ENCODE measurements around the gene CENPK. TPM values are rescaled to one million over a fixed set of nuclear protein-coding genes. Genes with fewer than 3 reads are reported as not detected.

Gene CENPK
- total and polyA plus RNA-seq, 8 donors: 0.58 to 43.2 (median 4.6) TPM; not detected in 1

GRCh38 chr5:65563777-65564176 lies 809 bp upstream of the CENPK start:
- Histone ChIP-seq H3K27me3 (no peaks in the 10 kb centered on the region), H3K27ac (peak overlapping the region in 4 of 5 donors; percentile 80 to 92 (median 90)), H3K4me1 (peaks cover 13 to 45% (median 36%) of the 10 kb centered on the region in 4 donors), H3K4me3 (peak overlapping the region; percentile 67 to 99 (median 83)), H3K36me3 (peaks cover 0 to 19% (median 16%) of the 10 kb centered on the region in 4 donors), H3K9me3 (no peaks in the 10 kb centered on the region)
- intact Hi-C loops (cut with DNase I; ENCODE audit: low total_unique reads): no loop called here
- TF ChIP-seq POLR2A (IDR thresholded peaks at IDR 0.05) (no peak), CTCF (IDR thresholded peaks at IDR 0.05) (no peak), EP300 (IDR thresholded peaks at IDR 0.05) (no peak), POLR2AphosphoS5 (IDR thresholded peaks at IDR 0.05) (no peak)
- DNase-seq: peak in 1 of 2 donors; percentile 12
- 2 to 8% (median 4%) methylated on average over 11 of the region's 11 CpGs for WGBS, 5 donors

DNA sequence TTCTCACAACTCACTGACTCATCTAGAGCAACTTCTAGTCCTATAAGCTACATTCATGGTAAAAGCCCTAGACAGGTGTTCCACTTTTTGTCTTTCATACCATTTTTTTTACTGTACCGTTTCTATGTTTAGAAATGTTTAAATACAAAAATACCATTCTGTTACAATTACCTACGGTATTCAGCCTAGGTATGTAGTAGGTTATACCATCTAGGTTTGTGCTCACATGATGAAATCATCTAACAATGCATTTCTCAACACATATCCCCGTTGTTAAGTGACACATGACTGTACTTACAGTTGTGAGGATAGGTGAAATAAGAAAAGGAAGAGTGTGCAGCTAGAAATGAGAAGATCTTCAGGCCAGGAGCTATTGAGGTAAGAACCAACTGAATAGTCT lies 6.2 kb downstream of the CENPK start:
- Histone ChIP-seq H3K27me3 (no peaks in the 10 kb centered on the region), H3K36me3 (no peaks in the 10 kb centered on the region), H3K4me1 (peaks cover 0 to under 1% (median under 1%) of the 10 kb centered on the region in 4 donors), H3K4me3 (no peak overlapping the region), H3K27ac (no peak overlapping the region), H3K9me3 (no peaks in the 10 kb centered on the region)
- 89 to 95% (median 92%) methylated on average over 3 of the region's 3 CpGs for WGBS, 5 donors
- intact Hi-C loops (cut with DNase I; ENCODE audit: low total_unique reads): no loop called here
- DNase-seq: no peak
- TF ChIP-seq POLR2A (IDR thresholded peaks at IDR 0.05): no peak
- TF ChIP-seq CTCF (IDR thresholded peaks at IDR 0.05): no peak
- TF ChIP-seq EP300 (IDR thresholded peaks at IDR 0.05): no peak
- no peak for TF ChIP-seq POLR2AphosphoS5 (IDR thresholded peaks at IDR 0.05)

DNA sequence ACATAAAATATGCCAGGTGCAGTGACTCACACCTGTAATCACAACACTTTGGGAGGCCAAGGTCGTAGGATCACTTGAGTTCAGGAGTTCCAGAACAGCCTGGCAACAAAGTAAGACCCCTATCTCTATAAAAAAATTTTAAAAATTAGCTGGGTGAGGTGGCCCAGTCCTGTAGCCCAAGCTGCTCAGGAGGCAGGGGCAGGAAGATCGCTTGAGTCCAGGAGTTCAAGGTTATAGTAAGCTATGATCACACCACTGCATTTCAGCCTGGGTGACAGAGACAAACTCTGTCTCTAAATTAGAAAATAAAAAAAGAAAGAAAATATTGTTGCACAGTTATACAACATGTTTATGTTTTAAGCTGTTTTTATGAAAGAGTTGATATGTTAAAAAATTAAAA lies 6.8 kb downstream of the CENPK start:
- TF ChIP-seq CTCF (IDR thresholded peaks at IDR 0.05) (no peak), POLR2A (IDR thresholded peaks at IDR 0.05) (no peak), EP300 (IDR thresholded peaks at IDR 0.05) (no peak), POLR2AphosphoS5 (IDR thresholded peaks at IDR 0.05) (no peak)
- no peaks in the 10 kb centered on the region for H3K9me3 ChIP-seq
- H3K4me1 ChIP-seq: no peaks in the 10 kb centered on the region
- 84 to 93% (median 89%) methylated on average over 2 of the region's 2 CpGs for WGBS, 5 donors
- H3K4me3 ChIP-seq: no peak overlapping the region
- intact Hi-C loops (cut with DNase I; ENCODE audit: low total_unique reads): no loop called here
- DNase-seq: no peak
- H3K27ac ChIP-seq: no peak overlapping the region
- H3K27me3 ChIP-seq: no peaks in the 10 kb centered on the region
- no peaks in the 10 kb centered on the region for H3K36me3 ChIP-seq

GRCh38 chr5:65555287-65555686 lies 7.7 kb downstream of the CENPK start:
- no peak for DNase-seq
- Histone ChIP-seq H3K27me3 (no peaks in the 10 kb centered on the region), H3K36me3 (no peaks in the 10 kb centered on the region), H3K4me3 (no peak overlapping the region), H3K9me3 (no peaks in the 10 kb centered on the region), H3K4me1 (no peaks in the 10 kb centered on the region), H3K27ac (no peak overlapping the region)
- TF ChIP-seq POLR2AphosphoS5 (IDR thresholded peaks at IDR 0.05): no peak
- TF ChIP-seq CTCF (IDR thresholded peaks at IDR 0.05): no peak
- no peak for TF ChIP-seq EP300 (IDR thresholded peaks at IDR 0.05)
- no peak for TF ChIP-seq POLR2A (IDR thresholded peaks at IDR 0.05)
- intact Hi-C loops (cut with DNase I; ENCODE audit: low total_unique reads): no loop called here

Data from stomach (tissue), 9 donors.